ENCODE data around the gene IMMP2L. TPM values are rescaled to one million over a fixed set of nuclear protein-coding genes. Genes with fewer than 3 reads are reported as not detected.
A peak's percentile ranks its signal among the peaks of the same experiment; 100 is the strongest.

Gene IMMP2L
- total RNA-seq, 1 donor from 2014 or later = 11.9 TPM

DNA sequence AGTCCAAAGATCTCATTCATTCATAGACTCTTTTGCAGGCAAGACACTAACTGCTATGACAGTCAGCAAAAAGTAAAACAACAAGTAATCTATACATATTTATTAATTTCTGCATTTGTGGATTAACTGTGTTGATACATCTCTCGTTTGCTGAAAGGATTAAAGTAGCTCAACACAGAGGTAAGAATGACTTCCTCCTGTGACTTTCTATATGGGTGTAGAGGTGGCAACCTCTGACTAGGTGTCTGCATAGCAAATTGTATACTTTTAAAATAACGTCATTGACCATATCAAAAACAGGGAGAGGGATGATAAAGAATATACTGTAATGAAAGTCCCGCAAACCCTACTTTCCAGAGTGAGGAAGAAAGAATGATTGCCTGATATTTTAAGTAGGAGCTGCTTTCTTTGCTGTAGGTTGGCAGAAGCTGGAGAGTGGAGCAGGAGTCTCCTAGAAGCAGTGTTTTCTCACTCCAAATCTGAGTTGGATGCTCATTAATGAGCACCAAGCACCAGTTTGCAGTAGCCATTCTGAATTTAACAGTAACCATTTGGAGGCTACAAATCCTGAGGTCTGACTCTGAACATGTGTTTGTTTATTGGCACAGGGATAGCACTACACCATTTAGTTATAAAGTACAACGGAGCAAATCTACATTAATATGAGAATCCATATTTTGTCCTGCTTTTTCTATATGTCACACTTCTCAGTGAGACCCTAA, 480.6 kb downstream of the IMMP2L start:
- peaks cover 5% of the 10 kb centered on the region for H3K36me3 Mint-ChIP-seq (ENCODE audit: low read depth)

DNA sequence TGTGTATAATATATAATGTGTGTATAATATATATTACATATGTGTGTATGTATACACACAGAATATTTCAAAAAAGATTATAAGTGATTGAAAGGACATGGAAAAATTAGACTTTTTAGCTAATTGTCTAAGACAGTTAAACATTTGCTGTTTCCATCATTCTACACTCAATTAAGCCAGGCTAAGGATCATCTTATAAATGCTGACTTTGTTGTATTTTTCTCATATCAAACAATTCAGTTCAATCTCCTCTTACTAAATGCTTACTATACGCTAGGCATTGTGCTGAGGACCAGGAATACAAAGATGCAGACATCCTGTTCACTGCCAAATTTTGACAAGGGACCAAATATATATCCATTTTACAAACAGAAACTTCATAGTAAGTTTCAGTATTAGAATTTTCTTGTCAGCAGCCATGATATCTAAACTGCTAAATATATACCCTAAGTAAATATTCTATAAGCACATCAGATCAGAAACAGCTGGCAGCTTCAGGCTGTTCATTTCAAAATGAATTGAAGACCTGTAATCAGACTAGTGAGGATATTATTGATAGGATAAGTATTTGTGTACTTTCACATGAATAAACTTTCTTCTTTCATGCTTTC, 481.7 kb downstream of the IMMP2L start:
- TF ChIP-seq, protein P1, sequence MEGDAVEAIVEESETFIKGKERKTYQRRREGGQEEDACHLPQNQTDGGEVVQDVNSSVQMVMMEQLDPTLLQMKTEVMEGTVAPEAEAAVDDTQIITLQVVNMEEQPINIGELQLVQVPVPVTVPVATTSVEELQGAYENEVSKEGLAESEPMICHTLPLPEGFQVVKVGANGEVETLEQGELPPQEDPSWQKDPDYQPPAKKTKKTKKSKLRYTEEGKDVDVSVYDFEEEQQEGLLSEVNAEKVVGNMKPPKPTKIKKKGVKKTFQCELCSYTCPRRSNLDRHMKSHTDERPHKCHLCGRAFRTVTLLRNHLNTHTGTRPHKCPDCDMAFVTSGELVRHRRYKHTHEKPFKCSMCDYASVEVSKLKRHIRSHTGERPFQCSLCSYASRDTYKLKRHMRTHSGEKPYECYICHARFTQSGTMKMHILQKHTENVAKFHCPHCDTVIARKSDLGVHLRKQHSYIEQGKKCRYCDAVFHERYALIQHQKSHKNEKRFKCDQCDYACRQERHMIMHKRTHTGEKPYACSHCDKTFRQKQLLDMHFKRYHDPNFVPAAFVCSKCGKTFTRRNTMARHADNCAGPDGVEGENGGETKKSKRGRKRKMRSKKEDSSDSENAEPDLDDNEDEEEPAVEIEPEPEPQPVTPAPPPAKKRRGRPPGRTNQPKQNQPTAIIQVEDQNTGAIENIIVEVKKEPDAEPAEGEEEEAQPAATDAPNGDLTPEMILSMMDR (conservative IDR thresholded peaks at IDR 0.05) = no peak
- no peak for DNase-seq (ENCODE audit: low read depth, low spot score)
- no peak overlapping the region for H3K4me3 Mint-ChIP-seq
- H3K27ac Mint-ChIP-seq (ENCODE audit: unreplicated experiment) = no peak overlapping the region
- peaks cover 5% of the 10 kb centered on the region for H3K36me3 Mint-ChIP-seq (ENCODE audit: low read depth)
- peaks cover 34% of the 10 kb centered on the region for H3K4me1 Mint-ChIP-seq
- peaks cover 6% of the 10 kb centered on the region for H3K9me3 Mint-ChIP-seq
- H3K27me3 Mint-ChIP-seq (ENCODE audit: low read depth) = no peaks in the 10 kb centered on the region

More for the DNA sequence above, 480.6 kb downstream of the IMMP2L start:
- Mint-ChIP-seq H3K9me3 (peaks cover 6% of the 10 kb centered on the region), H3K4me3 (no peak overlapping the region), H3K4me1 (peaks cover 27% of the 10 kb centered on the region), H3K27me3 (ENCODE audit: low read depth) (no peaks in the 10 kb centered on the region), H3K27ac (ENCODE audit: unreplicated experiment) (peak overlapping the region; percentile 79)
- DNase-seq (ENCODE audit: low read depth, low spot score) = no peak
- TF ChIP-seq, protein P1 (conservative IDR thresholded peaks at IDR 0.05) = no peak

DNA sequence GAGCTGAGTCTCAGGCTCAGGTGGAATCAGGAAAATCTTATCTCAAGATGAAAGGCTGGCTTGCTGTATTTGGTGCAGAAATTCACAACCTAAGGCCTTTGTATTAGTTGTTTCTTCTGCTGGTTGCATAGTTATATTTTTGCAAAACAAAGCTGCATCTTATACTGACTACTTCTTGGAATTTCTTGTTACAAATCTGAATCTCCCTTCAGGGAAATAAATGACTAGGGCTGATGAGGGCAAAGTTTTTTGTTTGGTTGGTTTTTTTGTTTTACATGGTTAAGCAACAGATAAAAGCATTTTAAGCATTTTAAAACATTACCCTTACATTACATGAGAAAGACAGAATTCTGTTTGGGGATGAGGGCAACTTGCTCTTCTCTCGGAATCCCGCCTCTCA, 485.3 kb downstream of the IMMP2L start:
- no peaks in the 10 kb centered on the region for H3K27me3 Mint-ChIP-seq (ENCODE audit: low read depth)
- H3K4me1 Mint-ChIP-seq = peaks cover 38% of the 10 kb centered on the region
- H3K36me3 Mint-ChIP-seq (ENCODE audit: low read depth) = no peaks in the 10 kb centered on the region
- TF ChIP-seq, protein P1 (conservative IDR thresholded peaks at IDR 0.05) = no peak
- H3K27ac Mint-ChIP-seq (ENCODE audit: unreplicated experiment) = no peak overlapping the region
- H3K4me3 Mint-ChIP-seq = no peak overlapping the region
- peaks cover 2% of the 10 kb centered on the region for H3K9me3 Mint-ChIP-seq
- no peak for DNase-seq (ENCODE audit: low read depth, low spot score)

DNA sequence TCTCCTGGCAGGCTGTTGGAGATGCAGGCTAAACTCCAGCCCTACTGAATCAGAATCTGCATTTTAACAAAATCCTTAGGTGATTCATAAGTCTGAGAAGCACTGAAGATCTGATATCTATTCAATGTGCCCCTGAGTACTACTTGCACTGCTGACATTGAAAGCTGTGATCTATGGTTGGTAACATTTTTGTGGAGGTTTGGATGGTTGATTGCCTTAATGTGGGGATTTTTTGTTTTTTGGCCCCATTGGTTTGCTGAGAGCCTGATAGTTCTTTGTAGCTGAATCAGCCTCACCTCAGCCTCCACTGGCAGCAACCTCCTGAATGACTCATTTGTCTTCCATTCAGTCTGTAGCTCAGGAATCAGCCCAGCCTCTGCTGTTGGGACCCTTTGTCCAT, 486.1 kb downstream of the IMMP2L start:
- peaks cover 32% of the 10 kb centered on the region for H3K4me1 Mint-ChIP-seq
- H3K36me3 Mint-ChIP-seq (ENCODE audit: low read depth) = no peaks in the 10 kb centered on the region
- no peak for DNase-seq (ENCODE audit: low read depth, low spot score)
- TF ChIP-seq, protein P1 (conservative IDR thresholded peaks at IDR 0.05) = no peak
- no peak overlapping the region for H3K27ac Mint-ChIP-seq (ENCODE audit: unreplicated experiment)
- H3K9me3 Mint-ChIP-seq = peaks cover 2% of the 10 kb centered on the region
- H3K27me3 Mint-ChIP-seq (ENCODE audit: low read depth) = no peaks in the 10 kb centered on the region
- no peak overlapping the region for H3K4me3 Mint-ChIP-seq

DNA sequence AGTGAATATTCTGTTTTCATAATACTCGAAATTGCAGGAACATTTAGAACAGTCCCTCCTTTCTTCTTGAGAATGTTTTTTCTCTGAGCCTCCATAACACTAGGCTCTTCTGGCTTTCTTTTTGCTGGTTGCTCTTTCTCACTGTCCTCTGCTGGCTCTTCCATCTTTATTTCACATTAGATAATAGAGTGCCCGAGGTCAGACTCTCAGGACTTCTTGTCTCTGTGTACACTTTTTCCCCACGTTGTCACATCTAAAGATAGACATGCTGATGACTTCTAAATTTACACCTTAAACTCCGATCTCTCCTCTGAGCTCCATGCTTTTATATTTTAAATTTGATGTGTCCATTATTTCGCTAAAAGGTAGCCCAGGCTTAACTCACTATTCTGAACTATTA, 486.8 kb downstream of the IMMP2L start:
- peaks cover 32% of the 10 kb centered on the region for H3K4me1 Mint-ChIP-seq
- H3K4me3 Mint-ChIP-seq = no peak overlapping the region
- H3K9me3 Mint-ChIP-seq = peaks cover 2% of the 10 kb centered on the region

More for the DNA sequence above, 486.8 kb downstream of the IMMP2L start:
- Mint-ChIP-seq H3K27ac (ENCODE audit: unreplicated experiment) (no peak overlapping the region), H3K27me3 (ENCODE audit: low read depth) (no peaks in the 10 kb centered on the region), H3K36me3 (ENCODE audit: low read depth) (no peaks in the 10 kb centered on the region)
- TF ChIP-seq, protein P1 (conservative IDR thresholded peaks at IDR 0.05) = no peak
- DNase-seq (ENCODE audit: low read depth, low spot score) = no peak
